IPS DF 4.7 (cell line): Measurements from ENCODE around the gene CAB39.

ENCODE experiments used
- DNase-seq: peaks from one replicate; pipeline ENCODE4 v3.0.0-alpha.2; 2013; ENCODE audit warnings: low spot score; ENCODE audit errors: extremely low read depth

Gene CAB39

GRCh38 chr2:230861552-230862255, 149.1 kb downstream of the CAB39 start:
- DNase-seq: no peak

- DNase-seq: no peak
These were observed 149.7 kb downstream of the CAB39 start for GRCh38 chr2:230862292-230862691.

GRCh38 chr2:230863031-230863430, 150.4 kb downstream of the CAB39 start:
- DNase-seq: no peak

- no peak for DNase-seq
These were observed 150.9 kb downstream of the CAB39 start for GRCh38 chr2:230863442-230864121.

GRCh38 chr2:230864122-230864604, 151.5 kb downstream of the CAB39 start:
- DNase-seq: no peak

- DNase-seq: no peak
These were observed 152.1 kb downstream of the CAB39 start, which contains the start of gene ITM2C for GRCh38 chr2:230864605-230865306. ITM2C (plus strand) TSS chr2:230864942; CDS start chr2:230865026, 84 bp downstream.

GRCh38 chr2:230865307-230865765, 152.7 kb downstream of the CAB39 start:
- DNase-seq: no peak

GRCh38 chr2:230865766-230866755, 153.4 kb downstream of the CAB39 start:
- no peak for DNase-seq

GRCh38 chr2:230866756-230867523, 154.3 kb downstream of the CAB39 start:
- no peak for DNase-seq

- no peak for DNase-seq
These were observed 155.7 kb downstream of the CAB39 start for GRCh38 chr2:230868161-230868946.

- DNase-seq: no peak
These were observed 156.6 kb downstream of the CAB39 start for GRCh38 chr2:230868947-230869913.

- DNase-seq: no peak
These were observed 157.4 kb downstream of the CAB39 start for GRCh38 chr2:230869914-230870543.
